Spleen (tissue), 7 donors: Measurements from ENCODE around the gene PREP.

ENCODE experiments used
- POLR2A ChIP-seq, 3 donors: fragments of 450-650 bp; IDR thresholded peaks; one replicate each; pipeline ENCODE4 v1.5.1; 2017; ENCODE audit warnings: antibody characterized with exemption in 3 of 3, mild to moderate bottlenecking in 1 of 3
- TF ChIP-seq, protein P1 (sequence below), 11 experiments: fragments of 200-600 bp in 7 of 11; fragments of 450-650 bp in 4 of 11; sonication (generic) in 4 of 11; IDR thresholded peaks in 8 of 11; conservative IDR thresholded peaks in 3 of 11; 1 replicate in 7 of 11; 2 replicates in 4 of 11; pipeline versions ENCODE4 v1.4.0 to v1.8.0; 2016 to 2021; ENCODE audit warnings: antibody characterized with exemption in 11 of 11, inconsistent platforms in 4 of 11, mild to moderate bottlenecking in 1 of 11
- donor health status: DM: no; HTN: no; CAD: no; lungs with moderate emphysema.
- donor health status: DM: no; HTN: no; CAD: no.
- donor health status: DM: no; HTN: no; CAD: no.

DNA sequence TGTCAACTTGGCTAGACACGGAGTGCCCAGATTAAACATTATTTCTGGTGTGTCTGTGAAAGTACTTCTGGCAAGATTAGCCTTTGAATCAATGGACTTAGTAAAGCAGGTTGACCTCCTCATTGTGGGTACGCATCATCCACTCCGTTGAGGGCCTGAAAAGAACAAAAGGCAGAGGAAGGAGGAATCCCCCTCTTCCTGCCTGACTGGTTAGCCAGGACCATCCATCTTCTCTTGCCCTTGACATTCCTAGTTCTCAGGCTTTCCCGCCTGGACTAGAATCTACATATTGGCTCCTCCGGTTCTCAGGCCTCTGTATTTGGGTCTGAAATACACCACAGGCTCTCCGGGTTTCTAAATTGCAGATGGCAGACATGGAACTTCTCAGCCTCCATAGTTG lies 149.1 kb downstream of the PREP start:
- TF ChIP-seq, protein P1, sequence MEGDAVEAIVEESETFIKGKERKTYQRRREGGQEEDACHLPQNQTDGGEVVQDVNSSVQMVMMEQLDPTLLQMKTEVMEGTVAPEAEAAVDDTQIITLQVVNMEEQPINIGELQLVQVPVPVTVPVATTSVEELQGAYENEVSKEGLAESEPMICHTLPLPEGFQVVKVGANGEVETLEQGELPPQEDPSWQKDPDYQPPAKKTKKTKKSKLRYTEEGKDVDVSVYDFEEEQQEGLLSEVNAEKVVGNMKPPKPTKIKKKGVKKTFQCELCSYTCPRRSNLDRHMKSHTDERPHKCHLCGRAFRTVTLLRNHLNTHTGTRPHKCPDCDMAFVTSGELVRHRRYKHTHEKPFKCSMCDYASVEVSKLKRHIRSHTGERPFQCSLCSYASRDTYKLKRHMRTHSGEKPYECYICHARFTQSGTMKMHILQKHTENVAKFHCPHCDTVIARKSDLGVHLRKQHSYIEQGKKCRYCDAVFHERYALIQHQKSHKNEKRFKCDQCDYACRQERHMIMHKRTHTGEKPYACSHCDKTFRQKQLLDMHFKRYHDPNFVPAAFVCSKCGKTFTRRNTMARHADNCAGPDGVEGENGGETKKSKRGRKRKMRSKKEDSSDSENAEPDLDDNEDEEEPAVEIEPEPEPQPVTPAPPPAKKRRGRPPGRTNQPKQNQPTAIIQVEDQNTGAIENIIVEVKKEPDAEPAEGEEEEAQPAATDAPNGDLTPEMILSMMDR (IDR thresholded peaks at IDR 0.05 in 8 of 11, conservative IDR thresholded peaks at IDR 0.05 in 3 of 11) = no peak
- no peak for TF ChIP-seq POLR2A (IDR thresholded peaks at IDR 0.05)
